Stimulated activated CD8-positive, alpha-beta memory T cell treated with anti-CD3 and anti-CD28 coated beads, Interleukin-7, amount 100 ng/mL, for 24 hours (primary cell): Measurements from ENCODE around the gene TLR2.

ENCODE experiments used
- DNase-seq: peaks from one replicate; pipeline ENCODE4 v3.0.0-alpha.2; 2020; ENCODE audit warnings: low read depth

Gene TLR2

DNA sequence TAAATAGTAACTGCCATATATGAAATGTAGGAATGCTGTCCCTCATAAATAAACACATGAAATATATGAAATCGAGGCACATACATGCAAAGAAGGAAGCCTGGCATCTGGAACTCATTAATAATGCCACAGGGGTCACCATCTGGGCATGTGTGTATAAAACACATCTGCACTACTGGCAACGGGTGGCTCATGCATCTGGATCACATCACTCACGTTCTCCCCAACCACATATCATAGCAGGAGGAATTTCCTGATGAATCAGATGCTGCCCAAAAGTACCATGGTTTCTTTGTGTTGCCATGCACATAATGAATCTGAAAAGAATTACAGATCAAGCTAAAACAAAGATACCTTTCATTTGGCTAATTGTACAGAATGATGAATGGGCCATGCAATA, 47.2 kb downstream of the TLR2 start:
- DNase-seq: no peak

- no peak for DNase-seq
Observed at GRCh38 chr4:153733751-153734448, 49.8 kb downstream of the TLR2 start.

DNA sequence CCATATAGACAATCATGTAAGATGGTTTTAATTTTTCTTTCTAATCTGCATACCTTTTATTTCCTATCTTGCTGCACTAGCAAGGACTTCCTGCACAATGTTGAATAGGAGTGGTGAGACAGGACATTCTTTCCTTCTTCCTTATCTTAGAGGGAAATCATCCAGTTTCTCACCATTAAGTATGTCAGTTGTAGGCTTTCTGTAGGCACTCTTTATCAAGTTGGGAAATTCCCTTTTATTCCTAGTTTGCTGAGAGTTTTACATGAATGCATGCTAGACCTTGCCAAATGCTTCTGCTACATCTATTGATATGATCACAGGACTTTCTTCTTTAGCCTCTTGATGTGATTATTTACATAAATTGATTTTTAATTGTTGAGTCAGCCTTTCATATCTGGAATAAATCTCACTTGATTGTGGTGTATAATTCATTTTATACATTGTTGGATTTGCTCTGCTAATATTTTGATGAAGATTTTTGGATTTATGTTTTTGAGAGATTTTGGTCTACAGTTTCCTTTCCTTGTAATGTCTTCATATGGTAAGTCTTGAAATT, 51.9 kb downstream of the TLR2 start:
- no peak for DNase-seq

DNA sequence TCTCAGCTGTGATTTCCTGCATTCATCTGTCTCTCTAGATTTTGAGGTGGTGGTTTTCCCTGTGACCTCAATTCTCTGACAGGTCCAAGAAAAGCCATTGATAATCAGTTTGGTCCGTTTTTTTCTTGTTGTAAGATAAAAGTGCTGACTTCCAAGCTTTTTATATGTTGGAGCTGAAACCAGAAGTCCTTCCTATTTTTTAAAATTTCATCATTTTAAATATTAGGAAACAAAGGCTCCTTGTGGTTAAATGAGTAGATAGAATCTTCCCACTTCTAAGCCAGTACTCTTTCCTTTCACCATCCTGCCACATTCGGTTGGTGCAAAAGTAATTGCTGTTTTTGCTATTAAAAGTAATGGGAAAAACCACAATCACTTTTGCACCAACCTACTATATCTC, 57.5 kb downstream of the TLR2 start:
- no peak for DNase-seq

GRCh38 chr4:153745651-153746050, 61.6 kb downstream of the TLR2 start:
- DNase-seq: no peak

DNA sequence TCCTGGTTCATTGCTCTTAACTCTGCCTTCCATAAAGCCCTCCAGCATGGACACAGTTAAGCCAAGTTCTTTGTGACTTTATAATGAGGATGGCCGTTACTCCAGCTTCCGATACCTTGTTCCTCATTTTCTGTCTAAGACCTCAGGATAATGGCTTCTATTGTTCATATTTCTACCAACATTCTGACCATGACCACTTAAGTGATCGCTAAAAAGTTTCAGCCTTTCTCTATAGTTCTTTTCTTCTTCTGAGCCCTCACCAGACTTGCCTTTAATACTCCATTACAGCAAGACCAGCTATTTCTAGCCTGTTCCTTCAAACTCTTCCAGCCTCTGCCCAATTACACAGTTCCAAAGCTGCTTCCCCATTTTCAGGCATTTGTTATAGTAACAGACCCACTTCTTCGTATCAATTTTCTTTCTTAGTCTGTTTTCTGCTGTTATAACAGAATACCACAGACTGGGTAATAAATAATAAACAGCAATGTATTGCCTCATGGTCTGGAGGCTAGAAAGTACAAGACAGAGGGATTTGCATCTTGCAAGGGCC, 63.4 kb downstream of the TLR2 start:
- no peak for DNase-seq

DNA sequence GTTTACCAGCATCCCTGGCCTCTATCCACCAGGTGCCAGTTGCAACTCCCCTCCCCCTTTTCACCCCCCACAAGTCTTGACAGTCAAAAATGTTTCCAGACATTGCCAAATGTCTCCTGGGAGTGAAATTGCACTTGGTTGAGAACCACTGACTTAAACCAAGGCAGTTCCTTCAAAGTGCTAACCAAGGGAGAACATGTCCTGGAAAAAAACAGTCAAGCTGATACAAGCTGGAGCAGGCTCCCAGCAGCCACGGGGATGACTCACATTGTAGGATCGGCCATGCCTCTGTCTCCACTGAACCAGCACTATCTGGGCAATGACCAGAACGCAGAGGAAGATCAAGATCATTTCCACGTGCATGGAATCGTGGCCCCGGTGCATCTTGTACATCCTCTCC, 64.3 kb downstream of the TLR2 start:
- DNase-seq: no peak

DNA sequence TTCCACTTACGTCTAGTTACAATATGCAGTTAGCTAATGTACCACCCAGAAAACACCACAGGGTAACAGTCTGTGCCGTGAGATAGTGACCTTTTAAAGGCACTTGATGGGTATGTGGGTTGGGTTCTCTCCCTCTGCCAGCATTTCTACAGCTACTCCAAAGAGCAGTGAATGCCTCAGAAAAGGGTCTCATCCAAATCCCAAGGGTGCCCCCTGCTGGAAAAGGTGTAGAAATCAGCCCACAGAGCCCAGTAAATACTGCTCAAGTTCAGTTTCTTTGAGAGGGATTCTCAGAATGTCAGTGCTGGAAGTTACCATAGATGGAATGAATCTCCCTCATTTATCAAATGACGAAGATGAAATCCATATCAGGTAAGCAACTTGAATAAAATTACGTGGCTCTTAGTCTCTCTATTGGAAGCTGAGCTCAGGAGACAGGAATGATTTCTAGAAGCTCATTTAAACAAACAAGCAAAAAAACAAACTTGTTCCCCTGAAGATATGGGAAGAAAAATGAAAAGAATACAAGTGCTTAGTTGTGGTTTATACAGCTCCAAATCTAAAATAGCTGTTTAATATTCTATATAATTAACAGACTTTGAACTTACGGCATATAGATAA, 66.2 kb downstream of the TLR2 start:
- DNase-seq: peak; percentile 39

DNA sequence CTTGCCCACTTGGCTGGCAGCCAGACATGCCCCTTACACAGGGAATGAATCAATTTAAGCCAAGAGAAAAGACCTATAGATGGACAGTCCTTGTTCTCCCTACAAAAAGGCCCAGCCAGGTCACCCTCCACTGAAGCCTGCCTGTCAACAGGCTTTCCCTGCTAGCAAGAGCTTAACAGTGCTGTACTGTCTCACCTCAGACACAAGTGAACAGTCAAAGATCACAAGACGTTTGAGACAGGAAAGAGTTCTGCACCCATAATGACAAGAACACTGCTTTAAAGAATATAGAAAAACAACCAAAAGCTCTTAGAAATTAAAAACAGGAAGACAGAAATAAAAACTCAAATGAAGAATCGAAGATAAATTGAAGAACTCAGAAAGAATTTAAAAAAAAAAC, 71.1 kb downstream of the TLR2 start:
- no peak for DNase-seq
